Epithelial cell of esophagus (primary cell): Measurements from ENCODE around the gene TMPRSS6.

Source experiments
- DNase-seq: peaks from one replicate; pipeline ENCODE4 v3.0.0; 2010; ENCODE audit warnings: low read depth
- H3K4me3 ChIP-seq: 2 replicates; pipeline ENCODE4 v1.5.1; 2011; ENCODE audit warnings: mild to moderate bottlenecking, low read length, control low read depth
- CTCF ChIP-seq: IDR thresholded peaks from 2 replicates; pipeline ENCODE4 v1.5.1; 2011; ENCODE audit warnings: low read depth, mild to moderate bottlenecking, low read length, control low read depth, inconsistent platforms; ENCODE audit not compliant: insufficient read depth; ENCODE audit errors: missing control alignments

The TMPRSS6 gene

GRCh38 chr22:37039466-37039865 lies 70.0 kb downstream of the TMPRSS6 start:
- TF ChIP-seq CTCF, result no peak
- no peak overlapping the region for H3K4me3 ChIP-seq
- DNase-seq, result no peak

- no peak for DNase-seq
- TF ChIP-seq CTCF, result no peak
- no peak overlapping the region for H3K4me3 ChIP-seq
Measured at GRCh38 chr22:37037669-37038068, 71.8 kb downstream of the TMPRSS6 start.

- DNase-seq, result no peak
- no peak for TF ChIP-seq CTCF
Measured at GRCh38 chr22:37036655-37037377, 72.7 kb downstream of the TMPRSS6 start.

GRCh38 chr22:37033605-37034430 lies 75.7 kb downstream of the TMPRSS6 start:
- no peak for TF ChIP-seq CTCF
- no peak for DNase-seq
- H3K4me3 ChIP-seq, result no peak overlapping the region

More at GRCh38 chr22:37036655-37037377, 72.7 kb downstream of the TMPRSS6 start:
- no peak overlapping the region for H3K4me3 ChIP-seq

GRCh38 chr22:37032535-37033460 lies 76.7 kb downstream of the TMPRSS6 start:
- H3K4me3 ChIP-seq, result no peak overlapping the region
- DNase-seq, result peak; percentile 96
- TF ChIP-seq CTCF, result no peak

- no peak overlapping the region for H3K4me3 ChIP-seq
- no peak for TF ChIP-seq CTCF
- peak; percentile 48 for DNase-seq
Measured at GRCh38 chr22:37032134-37032534, 77.4 kb downstream of the TMPRSS6 start.
